AG20443 (cell line): ENCODE results near the gene CLIC4.
A peak's percentile ranks its signal among the peaks of the same experiment; 100 is the strongest.
"Not testable (repeated sequence)": the region's sequence is repeated elsewhere in the genome, so short reads cannot be mapped to it uniquely, and the experiment has no call there.

Experiments used
- DNase-seq: peaks from one replicate; pipeline ENCODE4 v3.0.0; 2012; ENCODE audit warnings: low spot score, mixed read lengths

Gene CLIC4

GRCh38 chr1:24748191-24749121 lies 3.2 kb downstream of the CLIC4 start:
- DNase-seq, result no peak

GRCh38 chr1:24749252-24749651 lies 4.0 kb downstream of the CLIC4 start:
- no peak for DNase-seq

- DNase-seq, result no peak
These were observed 4.6 kb downstream of the CLIC4 start for GRCh38 chr1:24749886-24750285.

- DNase-seq, result no peak
These were observed 6.6 kb downstream of the CLIC4 start for GRCh38 chr1:24751833-24752232.

- no peak for DNase-seq
These were observed 7.1 kb downstream of the CLIC4 start for GRCh38 chr1:24752305-24752704.

GRCh38 chr1:24754229-24754628 lies 9.0 kb downstream of the CLIC4 start:
- DNase-seq, result no peak

GRCh38 chr1:24755323-24755722 lies 10.1 kb downstream of the CLIC4 start:
- not testable (repeated sequence) for DNase-seq

GRCh38 chr1:24756395-24756794 lies 11.1 kb downstream of the CLIC4 start:
- DNase-seq, result no peak

GRCh38 chr1:24759492-24759891 lies 14.2 kb downstream of the CLIC4 start:
- no peak for DNase-seq

GRCh38 chr1:24761582-24761981 lies 16.3 kb downstream of the CLIC4 start:
- DNase-seq, result no peak

- no peak for DNase-seq
These were observed 17.0 kb downstream of the CLIC4 start for GRCh38 chr1:24762133-24762676.

GRCh38 chr1:24763671-24764070 lies 18.4 kb downstream of the CLIC4 start:
- DNase-seq, result no peak

GRCh38 chr1:24764439-24764838 lies 19.2 kb downstream of the CLIC4 start:
- DNase-seq, result no peak

GRCh38 chr1:24764848-24765247 lies 19.6 kb downstream of the CLIC4 start:
- no peak for DNase-seq

- DNase-seq, result peak; percentile 31
These were observed 20.2 kb downstream of the CLIC4 start for GRCh38 chr1:24765308-24765988.

GRCh38 chr1:24767351-24767750 lies 22.1 kb downstream of the CLIC4 start:
- DNase-seq, result no peak

GRCh38 chr1:24768873-24769605 lies 23.8 kb downstream of the CLIC4 start:
- no peak for DNase-seq

- DNase-seq, result peak; percentile 77
These were observed 24.7 kb downstream of the CLIC4 start for GRCh38 chr1:24769656-24770651.

GRCh38 chr1:24770881-24771280 lies 25.6 kb downstream of the CLIC4 start:
- DNase-seq, result no peak

- DNase-seq, result no peak
These were observed 26.3 kb downstream of the CLIC4 start for GRCh38 chr1:24771574-24771973.

- no peak for DNase-seq
These were observed 28.4 kb downstream of the CLIC4 start for GRCh38 chr1:24773618-24774017.
